ENCODE data around the gene TOMM5. TPM values are rescaled to one million over a fixed set of nuclear protein-coding genes. Genes with fewer than 3 reads are reported as not detected.

TOMM5 gene
- polyA plus RNA-seq (ENCODE audit: insufficient read length in 4 of 4), result 100 to 1,000 TPM; 110 to 138 (median 124) TPM

DNA sequence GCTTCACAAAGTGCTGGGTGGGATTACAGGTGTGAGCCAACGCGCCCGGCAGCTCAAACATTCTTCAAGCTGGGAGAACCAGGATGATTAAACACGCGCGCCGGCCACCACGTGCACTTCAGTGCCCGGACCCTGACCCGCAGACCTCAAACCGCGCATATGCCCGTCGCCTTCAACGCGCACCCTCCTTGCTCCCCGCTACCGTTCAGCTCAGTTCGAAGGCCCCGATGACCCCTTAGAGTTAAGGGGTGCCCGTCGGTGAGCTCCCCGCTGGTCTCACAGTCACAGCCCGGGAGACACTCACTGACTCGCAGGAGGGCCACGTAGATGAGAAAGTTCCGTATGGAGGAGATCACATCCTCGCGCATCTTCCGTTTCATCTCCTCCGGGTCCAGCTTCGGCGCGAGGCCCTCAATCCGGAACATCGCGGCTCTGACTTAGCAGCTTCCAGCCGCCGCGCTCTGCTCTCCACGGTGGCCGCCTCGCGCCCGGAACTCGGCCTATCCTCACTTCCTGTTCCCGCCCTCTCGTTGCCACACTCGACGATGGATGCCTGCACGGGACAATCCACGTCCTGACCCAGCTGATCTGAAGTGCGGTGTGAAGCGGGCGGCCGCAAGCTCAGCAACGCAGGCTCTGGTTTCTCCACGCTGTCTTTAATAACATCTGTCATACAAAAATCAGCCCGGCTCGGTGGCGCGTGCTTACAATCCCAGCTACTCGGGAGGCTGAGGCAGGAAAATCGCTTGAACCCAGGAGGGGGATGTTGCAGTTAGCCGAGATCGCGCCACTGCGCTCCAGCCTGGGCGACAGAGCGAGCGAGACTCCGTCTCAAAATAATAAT is at the start of gene TOMM5:
TSS of gene TOMM5 (minus strand) at position 490 of the 844 bp plus-strand sequence. CDS start at position 425, 65 bp downstream.
- DNase-seq (ENCODE audit: low read depth in 4 of 4, low spot score in 2 of 4), result peak in 3 of 4 donors; percentile 71 to 90 (median 84)

DNA sequence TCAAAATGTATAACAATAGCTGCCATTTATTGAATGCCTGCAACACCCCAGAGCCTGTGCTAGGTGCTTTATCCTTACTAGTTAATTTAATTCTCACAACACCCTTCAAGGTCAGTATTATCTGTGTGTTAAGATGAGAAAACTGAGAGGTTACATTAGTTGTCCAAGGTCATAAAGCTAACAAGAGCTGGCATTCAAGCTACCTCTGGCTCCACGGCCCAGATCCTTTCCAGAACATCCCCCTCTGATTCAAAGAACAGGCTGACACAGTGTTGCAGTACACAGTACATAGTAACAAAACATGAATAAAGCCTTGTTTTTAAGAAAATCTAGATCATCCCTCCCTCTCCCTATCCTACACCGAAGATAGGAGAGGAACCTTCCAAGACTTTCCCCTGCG is 48.9 kb upstream of the TOMM5 start:
- DNase-seq (ENCODE audit: low read depth in 4 of 4, low spot score in 2 of 4), result no peak

DNA sequence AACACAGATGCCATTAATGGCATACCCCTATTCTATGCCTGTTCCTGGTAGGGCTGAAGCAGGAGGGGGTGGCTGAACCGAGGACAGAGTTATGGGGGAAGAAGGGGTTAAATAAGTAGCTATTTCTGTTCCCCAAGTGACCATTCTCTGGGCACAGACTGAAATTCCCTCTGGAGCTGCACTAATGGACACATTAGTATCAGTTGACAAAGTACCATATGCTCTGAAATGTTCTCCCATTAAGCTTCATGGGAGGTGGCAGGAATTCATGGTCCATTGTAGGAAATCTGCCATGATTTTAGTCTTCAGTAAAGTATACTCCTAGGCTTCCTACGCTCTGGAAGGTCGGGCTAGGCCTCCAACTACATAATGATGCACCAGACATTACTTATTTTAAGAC is 47.8 kb upstream of the TOMM5 start:
- no peak for DNase-seq (ENCODE audit: low read depth in 4 of 4, low spot score in 2 of 4)

DNA sequence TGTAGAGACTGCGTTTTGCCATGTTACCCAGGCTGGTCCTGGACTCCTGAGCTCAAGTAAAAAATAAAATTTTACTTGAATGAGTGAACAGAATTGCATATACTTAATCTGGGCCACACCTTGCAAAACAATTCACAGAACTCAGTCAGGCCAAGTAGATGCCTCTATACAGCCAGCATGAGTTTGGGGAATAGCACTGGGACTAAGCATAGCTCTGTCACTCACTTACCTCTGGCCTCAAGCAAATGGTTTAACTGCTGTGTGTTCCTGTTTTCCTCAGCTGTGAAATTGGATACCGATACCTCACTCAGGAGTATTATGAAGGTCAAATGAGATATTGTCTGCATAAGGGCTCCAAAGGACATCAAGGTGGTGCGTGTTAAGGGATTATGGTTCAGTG is 47.4 kb upstream of the TOMM5 start:
- DNase-seq (ENCODE audit: low read depth in 4 of 4, low spot score in 2 of 4), result no peak

DNA sequence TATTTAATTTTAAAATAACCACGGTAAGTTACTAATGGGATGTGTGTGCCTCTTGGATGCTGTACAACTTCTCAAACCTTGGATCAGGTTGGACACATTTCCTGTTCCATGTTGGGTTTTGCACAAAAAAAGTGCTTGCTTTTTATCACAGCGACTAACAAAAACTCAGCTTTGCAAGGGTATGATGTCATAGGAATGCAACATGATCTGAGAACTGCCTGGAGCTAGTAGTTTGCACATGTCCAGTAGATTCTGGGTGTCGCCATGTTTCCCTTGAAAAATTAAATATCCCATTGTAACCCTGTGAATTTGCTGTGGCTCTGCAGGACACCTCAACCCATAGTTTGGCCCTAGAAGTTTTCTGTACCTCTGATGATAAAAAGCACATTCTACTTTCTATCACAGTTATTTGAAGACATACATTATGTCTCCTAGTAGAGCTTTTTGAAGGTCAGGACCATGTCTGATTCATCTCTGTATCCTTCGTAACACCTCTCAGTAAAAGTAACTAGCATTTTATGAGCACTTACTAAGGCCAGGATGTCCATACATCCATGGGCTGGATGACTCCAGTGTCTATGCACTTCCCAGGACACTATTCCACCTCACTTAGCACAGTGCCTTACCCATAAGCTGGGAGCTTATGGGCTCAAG is 46.8 kb upstream of the TOMM5 start:
- no peak for DNase-seq (ENCODE audit: low read depth in 4 of 4, low spot score in 2 of 4)

DNA sequence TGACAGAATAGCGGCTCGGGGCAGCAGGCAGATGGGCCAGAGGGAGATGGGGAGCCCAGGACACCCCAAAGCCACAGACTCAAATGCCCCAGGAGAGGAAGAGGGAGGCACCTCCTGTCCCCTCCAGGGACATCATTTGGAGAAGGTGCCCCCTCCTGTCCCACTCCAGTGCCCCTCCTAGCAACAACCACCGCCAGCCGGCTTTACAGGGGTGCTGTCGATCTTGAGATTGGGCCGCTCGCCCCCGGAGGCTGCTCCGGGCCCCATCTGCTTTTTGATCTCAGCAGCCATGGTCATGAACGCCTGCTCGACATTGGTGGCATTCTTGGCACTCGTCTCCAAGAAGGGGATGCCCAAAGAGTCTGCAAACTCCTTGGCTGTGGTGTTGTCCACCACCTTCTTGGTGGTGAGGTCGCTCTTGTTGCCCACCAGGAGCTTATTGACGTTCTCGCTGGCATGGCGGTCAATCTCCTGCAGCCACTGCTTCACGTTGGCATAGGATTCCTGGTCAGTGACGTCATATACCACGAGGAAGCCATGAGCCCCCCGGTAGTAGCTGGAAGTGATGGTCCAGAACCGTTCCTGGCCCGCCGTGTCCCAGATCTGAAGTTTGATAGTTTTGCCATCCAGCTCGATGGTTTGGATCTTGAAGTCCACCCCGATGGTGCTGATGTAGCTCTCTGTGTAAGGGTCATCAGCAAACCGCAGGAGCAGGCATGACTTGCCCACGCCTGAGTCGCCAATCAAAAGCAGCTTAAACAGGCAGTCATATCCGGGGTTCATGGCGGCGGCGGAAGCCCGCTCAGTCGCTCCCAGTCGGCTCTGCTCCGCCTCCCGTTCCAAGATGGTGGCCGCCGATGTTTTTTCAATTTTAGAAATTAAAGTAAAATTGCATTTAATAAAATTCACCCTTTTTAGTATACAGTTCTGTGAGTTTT is 44.4 kb upstream of the TOMM5 start:
- no peak for DNase-seq (ENCODE audit: low read depth in 4 of 4, low spot score in 2 of 4)

DNA sequence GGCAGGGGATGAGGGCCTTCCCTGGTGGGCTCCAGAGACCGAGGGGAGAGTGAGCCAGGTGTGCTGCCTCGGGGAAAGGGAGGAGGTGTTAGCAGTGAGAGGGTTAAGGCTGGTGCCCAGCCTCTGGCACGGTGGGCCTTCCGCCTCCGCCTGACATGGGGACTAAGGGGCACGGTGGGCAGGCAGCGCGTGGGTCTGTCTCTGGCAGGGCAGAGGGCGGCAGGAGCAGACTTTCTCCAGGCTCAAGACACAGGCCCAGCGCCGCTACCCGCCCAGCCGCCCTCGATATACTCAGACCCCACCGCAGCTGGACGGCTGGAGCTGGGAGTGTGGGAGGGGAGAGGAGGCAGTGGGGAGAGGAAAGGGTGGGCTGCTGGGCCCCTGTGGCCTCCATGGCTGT is 43.4 kb upstream of the TOMM5 start:
- DNase-seq (ENCODE audit: low read depth in 4 of 4, low spot score in 2 of 4), result no peak

DNA sequence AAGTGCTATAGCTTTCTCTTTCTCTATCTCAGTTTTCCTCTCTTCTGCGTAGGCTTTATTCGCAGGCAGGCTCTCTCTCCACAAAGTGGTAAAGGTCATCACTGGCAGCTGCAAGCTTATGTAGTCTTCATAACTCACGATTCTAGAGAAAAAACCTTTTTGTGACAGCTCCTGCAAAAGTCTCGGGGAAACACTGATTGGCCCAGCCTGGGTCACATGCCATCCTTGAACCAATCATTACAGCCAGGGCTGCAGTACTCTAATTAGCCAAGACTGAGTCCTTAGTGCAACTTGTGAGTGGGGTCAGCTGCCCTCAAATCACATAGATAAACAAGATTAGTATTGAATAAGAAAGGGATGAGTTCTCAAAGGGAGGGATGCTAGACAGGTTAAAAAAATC is 40.1 kb upstream of the TOMM5 start:
- DNase-seq (ENCODE audit: low read depth in 4 of 4, low spot score in 2 of 4), result no peak

DNA sequence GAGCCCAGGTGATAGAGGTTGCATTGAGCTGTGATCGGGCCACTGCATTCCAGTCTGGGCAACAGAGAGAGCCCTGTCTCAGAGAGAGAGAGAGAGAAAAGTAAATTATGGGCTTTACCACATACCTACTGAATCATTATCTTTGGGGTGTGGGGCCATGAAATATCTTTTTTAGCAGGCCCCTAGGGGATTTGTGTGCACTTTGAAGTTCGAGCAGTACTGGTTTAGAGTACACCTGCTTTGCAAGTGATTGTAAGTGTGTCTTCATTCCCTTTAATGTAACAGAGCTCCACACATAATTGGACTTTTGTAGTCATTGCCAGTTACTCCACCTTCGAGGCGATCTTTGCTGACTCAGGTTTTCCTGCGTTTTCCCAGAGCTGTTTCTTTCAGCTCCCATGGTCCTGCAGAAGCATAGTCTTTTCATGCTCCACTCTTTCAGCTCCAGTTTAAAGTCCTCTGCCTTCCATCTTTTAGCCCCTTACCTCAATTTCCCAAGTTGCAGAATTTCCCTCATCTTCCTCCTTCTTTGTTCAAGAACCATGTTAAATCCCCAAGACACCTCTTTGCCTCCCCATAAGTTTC is 34.4 kb upstream of the TOMM5 start:
- DNase-seq (ENCODE audit: low read depth in 4 of 4, low spot score in 2 of 4), result no peak

DNA sequence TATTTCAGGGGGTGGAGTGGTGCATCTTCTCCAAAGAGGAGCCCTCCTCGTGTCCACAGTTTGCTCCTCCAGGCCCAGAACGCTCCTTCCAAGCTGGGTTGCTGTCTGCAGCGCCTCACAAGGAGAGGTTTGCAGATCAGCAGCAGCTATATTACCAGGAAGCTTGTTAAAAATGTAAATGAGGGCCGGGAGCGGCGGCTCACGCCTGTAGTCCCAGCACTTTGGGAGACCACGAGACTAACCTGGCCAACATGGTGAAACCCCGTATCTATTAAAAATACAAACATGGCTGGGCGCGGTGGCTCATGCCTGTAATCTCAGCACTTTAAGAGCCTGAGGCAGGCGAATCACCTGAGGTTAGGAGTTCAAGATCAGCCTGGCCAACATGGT is 33.4 kb upstream of the TOMM5 start:
- no peak for DNase-seq (ENCODE audit: low read depth in 4 of 4, low spot score in 2 of 4)

DNA sequence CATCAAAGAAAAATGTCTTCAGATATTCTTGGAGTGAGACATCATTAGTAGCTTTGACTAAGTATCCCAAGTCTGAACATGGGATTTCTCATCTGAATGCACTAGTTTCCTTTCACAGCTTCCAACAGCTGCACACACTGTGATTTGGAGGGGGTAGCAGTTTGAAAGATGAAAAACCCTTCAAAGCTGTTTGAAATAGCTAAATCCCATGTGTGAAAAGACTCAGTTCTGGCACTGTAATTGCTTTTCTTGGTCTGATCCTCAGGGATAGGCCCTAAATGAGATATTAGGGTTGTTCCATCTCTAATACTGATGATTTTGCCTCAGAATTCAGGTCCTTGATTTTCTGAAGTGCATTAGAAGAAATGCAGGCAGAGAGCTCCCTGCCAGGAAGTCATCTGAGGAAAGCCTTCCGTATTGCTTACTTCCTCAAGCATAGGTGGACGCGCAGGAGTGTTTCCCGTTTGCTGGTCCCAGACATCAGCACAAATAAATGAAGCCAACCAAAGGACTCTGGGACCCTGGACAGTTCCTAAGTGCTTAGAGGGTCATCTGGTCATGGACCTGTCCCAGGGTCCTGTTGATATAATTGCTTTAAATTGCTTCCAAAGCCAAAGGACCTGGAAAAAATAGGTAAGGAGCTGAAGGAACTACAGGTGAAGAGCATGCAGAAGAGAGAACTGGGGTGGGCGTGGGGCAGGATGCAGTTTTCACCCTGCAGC is 32.8 kb upstream of the TOMM5 start:
- DNase-seq (ENCODE audit: low read depth in 4 of 4, low spot score in 2 of 4), result no peak

DNA sequence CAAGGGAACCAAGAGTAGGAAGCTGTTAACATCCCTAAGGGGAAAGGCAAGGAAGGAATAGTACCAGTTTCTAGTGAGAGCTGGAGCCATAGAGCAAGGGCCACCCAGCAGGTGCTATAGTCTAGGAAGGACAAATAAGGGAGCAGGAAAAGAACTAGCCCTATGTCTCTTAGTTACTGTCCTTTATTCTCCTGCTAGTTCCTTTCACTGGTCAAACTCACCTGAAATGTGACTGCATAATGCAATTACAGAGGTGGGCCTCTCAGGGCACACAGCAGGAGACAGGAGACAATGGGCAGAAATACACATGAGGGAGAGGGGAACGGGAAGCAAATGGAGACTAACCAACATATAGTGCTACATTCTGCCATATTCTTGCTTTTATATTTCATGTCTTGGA is 31.7 kb upstream of the TOMM5 start:
- no peak for DNase-seq (ENCODE audit: low read depth in 4 of 4, low spot score in 2 of 4)

DNA sequence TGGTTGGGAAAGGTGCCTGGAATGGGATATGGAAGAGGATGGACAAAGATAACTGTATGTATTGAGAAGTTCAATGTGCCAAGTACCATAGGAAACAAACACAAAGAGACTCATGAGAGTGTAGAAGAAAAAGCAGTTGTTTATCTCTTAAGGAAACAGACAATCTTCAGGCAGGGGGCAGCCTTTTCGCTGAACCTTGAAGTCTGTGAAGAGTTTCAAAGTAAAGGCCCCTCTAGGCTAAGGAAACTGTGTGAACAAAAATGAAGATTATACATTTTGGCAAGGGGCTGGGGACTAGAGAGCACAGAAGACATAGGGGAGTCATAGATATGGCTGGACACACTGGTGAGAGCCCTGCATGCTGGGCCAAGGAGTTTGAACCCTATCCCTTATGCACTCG is 30.9 kb upstream of the TOMM5 start:
- no peak for DNase-seq (ENCODE audit: low read depth in 4 of 4, low spot score in 2 of 4)

DNA sequence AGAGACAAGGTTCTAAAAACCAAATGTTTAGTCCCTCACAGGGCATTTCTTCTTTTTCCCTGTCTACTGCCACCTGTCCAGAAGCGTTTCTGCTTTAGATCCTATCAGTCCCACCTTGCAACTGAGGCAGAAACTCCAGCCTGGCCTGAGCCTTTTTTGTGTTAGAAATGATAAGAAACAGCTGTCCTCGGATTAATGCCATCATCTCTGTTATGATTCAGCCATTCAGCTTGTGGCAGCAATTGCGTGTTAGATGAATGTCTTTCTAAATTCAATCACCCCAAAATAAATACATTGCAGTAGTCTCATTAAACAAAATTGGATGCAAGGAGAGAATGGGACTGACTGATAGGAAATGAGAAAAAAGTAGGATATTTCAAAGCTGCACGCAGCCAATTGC is 30.1 kb upstream of the TOMM5 start:
- no peak for DNase-seq (ENCODE audit: low read depth in 4 of 4, low spot score in 2 of 4)

DNA sequence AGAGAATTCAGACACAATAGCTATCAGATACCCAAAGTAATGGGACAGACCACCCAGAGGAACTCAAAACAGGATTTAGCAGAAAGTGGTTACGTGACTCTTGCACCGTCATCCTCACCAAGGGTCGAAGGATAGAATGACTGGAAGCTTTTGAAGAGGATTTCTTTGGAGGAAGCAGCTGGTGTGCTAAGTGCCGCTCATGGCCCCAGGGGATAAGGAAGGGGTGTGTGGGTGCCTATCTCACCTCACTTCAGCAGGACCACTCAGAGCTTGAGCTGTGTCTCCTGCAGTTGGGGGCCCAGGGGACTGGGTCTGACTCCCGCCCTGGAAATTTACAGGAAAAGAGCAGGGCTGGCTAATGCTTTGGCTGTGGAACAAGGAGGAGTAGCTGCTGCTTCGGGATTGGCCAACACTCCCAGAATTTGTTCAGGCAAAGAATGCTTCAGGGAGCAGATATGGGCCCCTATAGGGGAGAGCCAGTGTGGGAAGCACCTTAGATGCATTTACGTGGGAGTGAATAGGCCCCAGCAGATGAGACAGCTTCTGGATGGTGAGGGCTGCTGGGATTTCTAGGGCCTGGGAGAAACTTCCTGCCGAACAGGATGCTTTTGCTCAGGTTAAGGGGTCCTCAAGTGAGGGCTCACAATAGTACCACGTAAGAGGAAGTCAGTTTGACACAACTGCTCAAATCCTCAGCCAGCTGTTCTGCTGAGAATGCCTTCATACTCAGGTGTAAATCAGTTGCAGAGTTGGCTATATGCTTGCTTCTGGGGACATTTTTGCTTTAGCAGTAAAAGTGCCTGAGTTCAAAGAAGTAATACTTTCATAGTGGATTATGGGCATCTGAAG is 29.1 kb upstream of the TOMM5 start:
- no peak for DNase-seq (ENCODE audit: low read depth in 4 of 4, low spot score in 2 of 4)

DNA sequence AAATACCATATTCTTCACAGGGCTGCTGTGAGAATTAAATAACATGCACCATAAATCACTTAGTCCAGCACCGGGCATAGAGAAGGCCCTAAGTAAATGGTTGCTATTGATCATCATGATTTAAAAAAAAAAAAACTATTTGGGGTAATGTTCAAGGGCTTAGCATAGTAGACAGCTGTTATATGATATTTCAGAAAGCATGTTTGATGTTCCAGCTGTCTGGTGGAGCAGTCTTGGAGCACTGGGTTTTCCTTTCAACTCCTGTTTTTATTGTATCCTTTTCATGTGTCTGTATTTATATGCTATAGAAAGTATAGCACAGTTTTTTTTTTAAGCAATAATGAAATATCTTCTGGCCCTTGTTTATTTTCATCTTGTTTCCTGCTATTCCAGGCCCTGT is 28.0 kb upstream of the TOMM5 start:
- no peak for DNase-seq (ENCODE audit: low read depth in 4 of 4, low spot score in 2 of 4)

DNA sequence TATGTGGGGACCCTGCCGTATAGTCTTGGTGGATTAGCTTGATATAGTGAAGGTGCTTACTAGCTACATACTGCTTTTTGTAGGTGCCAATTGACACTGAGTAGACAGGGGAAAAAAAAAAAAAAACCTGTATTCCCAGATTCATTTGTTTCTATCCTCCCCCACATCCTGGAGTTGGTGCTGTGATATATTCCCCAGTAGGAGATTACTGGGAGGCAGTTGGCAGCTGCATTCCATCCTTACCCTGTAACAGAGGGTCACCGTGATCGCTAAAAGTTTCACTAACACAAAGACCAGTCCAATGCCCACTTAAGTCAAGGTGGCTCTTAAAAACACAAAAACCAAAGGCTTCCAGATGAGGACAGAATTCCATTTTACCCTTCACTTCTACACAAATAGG is 27.4 kb upstream of the TOMM5 start:
- no peak for DNase-seq (ENCODE audit: low read depth in 4 of 4, low spot score in 2 of 4)

DNA sequence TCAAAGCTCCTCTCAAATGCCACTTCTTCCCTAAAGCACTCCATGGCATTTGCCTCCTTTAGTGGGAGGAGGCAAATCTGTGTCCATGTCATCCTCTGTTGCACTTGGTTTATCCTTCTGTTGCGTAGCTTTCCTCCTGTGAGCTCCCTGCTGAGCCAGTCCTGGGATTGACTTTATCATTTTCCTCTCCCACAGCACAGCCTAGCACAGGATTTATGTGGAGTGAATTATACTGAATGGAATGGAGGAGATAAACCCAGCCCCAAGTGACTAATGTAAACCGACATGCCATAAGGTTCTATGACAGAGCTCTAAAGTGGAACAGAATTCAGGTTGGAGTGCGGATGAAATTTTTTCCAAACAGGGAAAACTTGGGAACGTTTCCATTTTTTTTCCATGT is 26.4 kb upstream of the TOMM5 start:
- no peak for DNase-seq (ENCODE audit: low read depth in 4 of 4, low spot score in 2 of 4)

DNA sequence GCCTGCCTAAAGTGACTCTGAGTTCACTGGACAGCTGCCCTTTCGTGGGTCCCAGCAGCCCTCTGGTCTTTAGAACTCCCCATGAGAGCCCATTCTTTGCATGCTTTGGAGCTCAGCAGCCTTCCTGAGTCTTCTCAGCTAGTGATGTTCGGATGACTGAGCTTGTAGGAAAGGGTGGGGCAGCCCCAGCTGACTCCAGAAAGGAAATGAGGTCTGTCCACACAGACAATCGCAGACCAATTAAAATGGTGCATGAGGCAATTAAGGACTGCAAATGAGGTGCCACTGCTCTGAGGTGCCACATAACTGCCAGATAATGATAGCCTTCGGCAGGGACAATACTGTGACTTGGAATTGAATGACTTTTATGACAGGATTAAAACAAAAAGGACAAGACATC is 25.4 kb upstream of the TOMM5 start:
- DNase-seq (ENCODE audit: low read depth in 4 of 4, low spot score in 2 of 4), result no peak

Data from left renal cortex interstitium (tissue), 4 donors.